HG03378 (cell line): ENCODE data around the gene PTPN18.

Experiments
- ATAC-seq: cut with Tn5 transposase; IDR thresholded peaks from one replicate; pipeline ENCODE4 v1.9.1; 2021; ENCODE audit warnings: mild to moderate bottlenecking, moderate library complexity; ENCODE audit not compliant: unreplicated experiment

PTPN18 gene

GRCh38 chr2:130363479-130363878, 7.6 kb downstream of the PTPN18 start:
- ATAC-seq = no peak

- ATAC-seq = no peak
Observed at GRCh38 chr2:130365075-130365474, 9.2 kb downstream of the PTPN18 start.

- no peak for ATAC-seq
Observed at GRCh38 chr2:130365963-130366362, 10.1 kb downstream of the PTPN18 start.

GRCh38 chr2:130366720-130367119, 10.9 kb downstream of the PTPN18 start:
- ATAC-seq = no peak

- ATAC-seq = no peak
Observed at GRCh38 chr2:130368786-130369185, 12.9 kb downstream of the PTPN18 start.

- no peak for ATAC-seq
Observed at GRCh38 chr2:130369311-130369964, 13.6 kb downstream of the PTPN18 start.

- ATAC-seq = no peak
Observed at GRCh38 chr2:130369965-130370341, 14.1 kb downstream of the PTPN18 start.

- no peak for ATAC-seq
Observed at GRCh38 chr2:130370490-130370889, 14.6 kb downstream of the PTPN18 start.

- ATAC-seq = peak; percentile 43
Observed at GRCh38 chr2:130371723-130372054, 15.8 kb downstream of the PTPN18 start.

- ATAC-seq = peak; percentile 53
Observed at GRCh38 chr2:130372055-130372832, 16.4 kb downstream of the PTPN18 start.

GRCh38 chr2:130372833-130373807, 17.3 kb downstream of the PTPN18 start:
- no peak for ATAC-seq

- no peak for ATAC-seq
Observed at GRCh38 chr2:130373808-130374365, 18.0 kb downstream of the PTPN18 start.

- ATAC-seq = no peak
Observed at GRCh38 chr2:130374587-130375290, 18.9 kb downstream of the PTPN18 start.

GRCh38 chr2:130375291-130376266, 19.7 kb downstream of the PTPN18 start:
- ATAC-seq = no peak

- peak; percentile 65 for ATAC-seq
Observed at GRCh38 chr2:130376433-130377293, 20.8 kb downstream of the PTPN18 start.

- ATAC-seq = no peak
Observed at GRCh38 chr2:130377491-130377890, 21.6 kb downstream of the PTPN18 start.

GRCh38 chr2:130378206-130378897, 22.5 kb downstream of the PTPN18 start:
- ATAC-seq = no peak

GRCh38 chr2:130378898-130379214, 23.0 kb downstream of the PTPN18 start:
- no peak for ATAC-seq
